HG03565 (cell line): ENCODE results near the gene GRIN1.

Source experiments
- ATAC-seq: cut with Tn5 transposase; IDR thresholded peaks from one replicate; pipeline ENCODE4 v1.9.1; 2021; ENCODE audit warnings: mild to moderate bottlenecking, moderate library complexity; ENCODE audit not compliant: unreplicated experiment

Gene GRIN1

DNA sequence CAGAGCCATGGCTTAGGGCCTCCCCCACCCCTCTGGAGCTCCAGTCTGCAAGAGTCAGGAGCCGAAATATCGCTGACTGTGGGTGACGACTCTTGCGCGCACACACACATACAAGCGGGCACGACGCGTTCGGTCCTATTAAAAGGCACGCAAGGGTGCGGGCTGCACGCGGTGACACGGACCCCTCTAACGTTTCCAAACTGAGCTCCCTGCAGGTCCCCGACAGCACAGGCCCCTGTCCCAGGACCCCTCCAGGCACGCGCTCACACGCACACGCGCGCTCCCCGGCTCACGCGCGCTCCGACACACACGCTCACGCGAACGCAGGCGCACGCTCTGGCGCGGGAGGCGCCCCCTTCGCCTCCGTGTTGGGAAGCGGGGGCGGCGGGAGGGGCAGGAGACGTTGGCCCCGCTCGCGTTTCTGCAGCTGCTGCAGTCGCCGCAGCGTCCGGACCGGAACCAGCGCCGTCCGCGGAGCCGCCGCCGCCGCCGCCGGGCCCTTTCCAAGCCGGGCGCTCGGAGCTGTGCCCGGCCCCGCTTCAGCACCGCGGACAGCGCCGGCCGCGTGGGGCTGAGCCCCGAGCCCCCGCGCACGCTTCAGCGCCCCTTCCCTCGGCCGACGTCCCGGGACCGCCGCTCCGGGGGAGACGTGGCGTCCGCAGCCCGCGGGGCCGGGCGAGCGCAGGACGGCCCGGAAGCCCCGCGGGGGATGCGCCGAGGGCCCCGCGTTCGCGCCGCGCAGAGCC lies at the start of gene GRIN1:
Gene GRIN1, plus strand, starts transcription at position 433 of the 746 bp plus-strand sequence. CDS start 333 bp downstream, outside the sequence.
- ATAC-seq = no peak

DNA sequence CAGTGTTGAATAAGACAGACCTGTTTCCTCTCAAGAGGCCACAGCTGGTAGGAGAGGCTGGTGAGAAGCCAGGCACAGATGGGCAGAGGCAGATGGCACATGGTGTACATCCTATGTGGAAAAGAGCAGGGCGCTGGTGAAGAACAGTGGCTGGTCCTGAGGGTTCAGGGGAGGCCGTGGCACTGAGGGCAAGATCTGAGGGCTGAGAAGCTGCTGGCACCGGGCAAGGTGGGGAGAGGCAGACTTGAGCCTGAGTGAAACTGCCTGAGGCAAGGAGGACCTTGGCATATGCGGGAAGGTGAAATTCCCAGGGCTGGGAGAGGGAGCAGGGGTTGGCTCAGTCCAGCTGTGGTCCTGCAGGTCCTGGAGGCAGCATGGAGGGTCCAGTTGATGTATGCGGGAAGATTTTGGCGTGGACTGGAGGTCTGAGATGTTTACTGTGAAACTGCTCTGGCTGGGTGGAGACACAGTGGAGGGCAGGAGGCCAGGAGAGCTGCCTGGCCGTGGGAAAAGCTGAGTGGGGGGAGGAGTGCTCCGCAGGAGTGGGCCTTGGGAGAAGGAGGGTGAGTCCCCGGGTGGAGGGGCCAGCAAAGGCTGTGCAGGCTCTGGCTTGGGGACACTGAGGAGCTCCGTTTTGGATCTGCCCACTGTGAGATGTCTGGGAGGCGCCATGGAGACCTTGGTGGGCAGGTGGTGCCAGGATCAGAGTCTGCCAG lies 49.6 kb upstream of the GRIN1 start:
- ATAC-seq = no peak

DNA sequence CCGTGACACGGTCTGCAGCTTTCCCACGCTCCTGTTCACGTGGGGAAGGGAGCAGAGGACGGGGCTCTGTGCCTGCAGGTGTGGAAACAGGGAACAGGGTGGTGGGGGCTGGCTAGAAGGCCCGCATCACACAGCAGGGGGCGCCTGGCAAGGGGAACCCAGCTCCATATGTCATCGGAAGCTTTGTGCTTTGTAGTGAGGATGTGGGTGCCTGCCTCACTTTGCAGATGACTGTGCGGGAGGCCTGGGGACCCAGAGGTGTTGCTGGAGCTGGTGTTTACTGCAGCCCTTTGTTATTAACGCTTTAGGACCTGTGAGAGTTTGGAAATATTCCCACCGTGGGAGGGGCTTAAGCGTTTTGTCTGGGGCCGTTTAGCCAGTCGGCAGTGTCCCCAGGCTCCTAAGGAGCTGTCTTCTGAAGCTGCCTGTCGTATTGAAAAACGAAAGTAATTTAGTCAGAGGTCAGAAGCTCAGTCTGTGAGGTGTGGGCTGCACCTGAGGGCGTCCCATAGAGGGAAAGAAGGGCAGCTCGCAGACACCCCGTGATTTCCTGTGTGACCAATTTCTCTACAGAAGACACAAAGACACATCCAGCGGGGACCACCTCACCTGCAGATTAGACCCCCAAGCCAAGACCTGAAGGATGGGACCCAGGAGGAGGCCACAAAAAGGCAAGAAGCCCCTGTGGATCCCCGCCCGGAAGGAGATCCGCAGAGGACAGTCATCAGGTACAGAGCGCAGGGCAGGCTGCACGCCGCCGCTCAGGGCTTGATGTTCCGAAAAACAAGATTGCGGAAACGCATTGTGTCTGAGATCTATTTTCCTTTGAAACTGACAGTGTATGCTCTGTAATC lies 43.1 kb upstream of the GRIN1 start:
- ATAC-seq = peak; percentile 67

DNA sequence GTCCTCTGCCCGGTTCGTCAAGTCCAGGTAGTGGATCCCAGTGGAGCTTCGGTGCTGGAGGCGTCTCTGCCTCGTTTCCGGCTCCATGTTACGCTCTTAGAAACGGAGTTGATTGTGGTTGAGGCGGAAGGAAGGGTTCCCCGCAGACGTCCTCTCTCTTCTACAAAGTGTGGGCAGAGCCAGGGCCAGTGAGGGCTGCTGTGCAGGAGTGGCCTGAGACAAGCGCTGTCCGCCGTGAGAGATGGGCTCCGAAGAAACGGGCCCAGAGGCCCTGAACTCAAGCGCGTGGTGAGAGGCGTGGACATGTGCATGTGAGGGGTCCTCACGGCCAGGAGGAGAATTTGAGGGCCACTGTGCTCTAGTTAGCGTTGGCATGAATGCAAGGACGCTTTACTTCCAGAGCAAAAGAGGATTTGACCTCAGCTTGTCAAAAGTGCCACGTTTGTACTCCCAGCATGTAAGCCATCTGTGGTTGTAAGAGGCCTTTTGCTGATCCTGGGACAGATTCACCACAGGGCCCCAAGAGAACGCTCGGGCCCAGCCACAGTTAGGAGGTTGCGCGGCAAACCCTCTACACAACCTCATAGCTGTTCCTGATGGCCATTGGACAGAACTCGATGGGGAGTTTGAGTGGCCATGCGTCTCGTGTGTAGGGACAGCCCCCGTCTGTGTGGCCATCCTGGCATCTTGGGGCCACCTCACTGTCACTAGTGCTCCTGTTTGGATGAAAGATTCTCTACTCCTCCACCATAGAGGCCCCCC lies 42.0 kb upstream of the GRIN1 start:
- no peak for ATAC-seq

DNA sequence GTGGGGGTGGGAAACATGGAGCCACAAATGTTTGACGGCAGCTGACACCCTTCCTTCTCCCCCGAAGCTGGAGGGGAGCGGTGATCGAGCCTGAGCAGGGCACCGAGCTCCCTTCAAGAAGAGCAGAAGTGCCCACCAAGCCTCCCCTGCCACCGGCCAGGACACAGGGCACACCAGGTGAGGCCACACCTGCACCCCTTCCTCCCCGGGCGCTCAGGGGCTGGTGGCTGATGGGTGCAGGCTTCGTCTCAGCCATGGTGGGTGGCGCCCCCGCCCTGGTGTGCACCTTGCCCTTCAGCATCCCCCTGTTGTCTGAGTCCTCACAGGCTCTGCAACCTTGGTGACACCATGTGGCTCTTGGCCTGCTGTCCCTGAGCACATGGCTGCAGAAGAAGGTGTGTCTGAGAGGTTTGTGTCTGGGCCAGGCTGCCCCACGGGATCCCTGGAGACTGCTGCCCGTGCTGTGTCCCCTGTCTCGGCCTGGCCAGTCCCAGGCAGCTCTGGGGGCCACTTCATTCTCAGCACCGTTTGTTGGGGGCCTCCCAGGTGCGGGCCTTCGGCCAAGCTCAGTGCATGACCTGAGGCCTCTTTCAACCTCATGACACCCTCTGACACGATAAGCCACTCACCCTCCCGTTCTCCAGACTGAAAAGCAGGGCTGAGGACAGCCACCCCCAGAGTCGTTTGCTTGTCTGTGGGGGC lies 41.0 kb upstream of the GRIN1 start:
- no peak for ATAC-seq

DNA sequence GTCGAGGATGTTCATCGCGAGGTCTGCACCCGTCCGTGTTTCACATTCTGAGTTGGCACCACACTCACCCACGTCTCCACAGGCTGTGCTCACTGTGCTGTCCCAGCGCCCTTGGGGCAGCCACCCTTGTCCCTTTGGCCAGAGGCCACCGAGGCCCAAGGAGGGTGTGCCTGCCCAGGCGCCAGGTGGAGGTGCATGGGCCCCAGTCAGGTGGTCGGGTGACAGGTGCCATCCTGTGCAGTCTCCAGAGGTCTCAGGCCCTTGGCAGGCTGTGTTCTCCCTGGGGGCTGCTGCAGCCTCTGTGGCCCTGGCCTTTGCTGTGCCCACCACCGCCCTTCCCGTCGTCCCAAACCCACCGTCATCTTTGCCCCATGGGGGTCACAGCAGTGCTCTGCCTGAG lies 39.7 kb upstream of the GRIN1 start:
- ATAC-seq = no peak

DNA sequence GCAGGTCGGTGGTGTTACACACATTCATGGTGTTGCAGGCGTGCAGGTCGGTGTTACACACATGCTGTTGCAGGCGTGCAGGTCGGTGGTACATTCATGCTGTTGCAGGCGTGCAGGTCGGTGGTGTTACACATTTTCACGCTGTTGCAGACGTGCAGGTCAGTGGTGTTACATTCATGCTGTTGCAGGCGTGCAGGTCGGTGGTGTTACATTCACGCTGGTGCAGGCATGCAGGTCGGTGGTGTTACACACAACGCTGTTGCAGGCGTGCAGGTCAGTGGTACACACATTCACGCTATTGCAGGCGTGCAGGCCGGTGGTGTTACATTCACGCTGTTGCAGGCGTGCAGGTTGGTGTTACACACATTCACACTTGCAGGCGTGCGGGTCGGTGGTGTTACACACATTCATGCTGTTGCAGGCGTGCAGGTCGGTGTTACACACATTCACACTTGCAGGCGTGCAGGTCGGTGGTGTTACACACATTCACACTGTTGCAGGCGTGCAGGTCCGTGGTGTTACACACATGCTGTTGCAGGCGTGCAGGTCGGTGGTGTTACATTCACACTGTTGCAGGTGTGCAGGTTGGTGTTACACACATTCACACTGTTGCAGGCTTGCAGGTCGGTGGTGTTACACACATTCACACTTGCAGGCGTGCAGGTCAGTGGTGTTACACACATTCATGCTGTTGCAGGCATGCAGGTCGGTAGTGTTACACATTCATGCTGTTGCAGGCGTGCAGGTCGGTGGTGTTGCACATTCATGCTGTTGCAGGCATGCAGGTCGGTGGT lies 35.6 kb upstream of the GRIN1 start:
- no peak for ATAC-seq

DNA sequence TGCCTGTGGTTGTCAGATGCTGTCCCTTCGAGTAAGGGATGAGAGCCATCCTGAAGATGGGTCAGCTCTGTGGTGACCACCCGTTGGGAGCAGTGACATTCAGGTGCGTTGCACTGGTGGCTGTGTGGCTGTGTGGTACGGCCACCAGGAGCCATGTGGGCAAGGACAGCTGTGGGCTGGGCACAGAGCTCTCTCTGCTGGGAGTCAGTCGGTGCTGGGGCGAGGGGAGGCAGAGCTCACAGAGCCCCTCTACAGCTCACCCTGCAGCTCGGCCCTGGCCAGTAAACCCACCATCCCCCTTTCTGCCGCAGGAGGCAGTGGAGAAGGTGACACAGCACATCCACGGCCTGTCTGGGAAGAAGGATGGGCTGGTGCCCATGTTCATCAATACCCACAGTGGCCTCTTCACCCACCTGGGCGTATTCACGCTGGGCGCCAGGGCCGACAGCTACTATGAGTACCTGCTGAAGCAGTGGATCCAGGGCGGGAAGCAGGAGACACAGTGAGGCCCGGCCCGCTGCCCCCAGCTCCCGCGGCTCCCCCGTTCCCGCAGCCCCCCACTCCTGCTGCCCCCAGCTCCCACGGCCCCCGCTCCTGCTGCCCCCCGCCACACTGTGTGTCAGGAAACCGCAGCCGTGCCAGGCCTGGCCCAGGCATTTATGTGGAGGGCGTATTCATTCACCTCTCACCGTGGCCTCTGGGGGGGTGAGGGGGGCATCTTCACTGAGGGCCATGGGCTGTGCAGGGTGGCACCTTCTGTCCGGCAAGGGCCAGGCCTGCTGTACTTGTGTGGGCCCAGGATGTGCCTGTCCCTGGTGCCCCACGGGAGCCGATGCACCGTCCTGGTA lies 32.9 kb upstream of the GRIN1 start:
- ATAC-seq = no peak

GRCh38 chr9:137106662-137107250 lies 32.2 kb upstream of the GRIN1 start:
- ATAC-seq = no peak

GRCh38 chr9:137107312-137107921 lies 31.5 kb upstream of the GRIN1 start:
- ATAC-seq = no peak

DNA sequence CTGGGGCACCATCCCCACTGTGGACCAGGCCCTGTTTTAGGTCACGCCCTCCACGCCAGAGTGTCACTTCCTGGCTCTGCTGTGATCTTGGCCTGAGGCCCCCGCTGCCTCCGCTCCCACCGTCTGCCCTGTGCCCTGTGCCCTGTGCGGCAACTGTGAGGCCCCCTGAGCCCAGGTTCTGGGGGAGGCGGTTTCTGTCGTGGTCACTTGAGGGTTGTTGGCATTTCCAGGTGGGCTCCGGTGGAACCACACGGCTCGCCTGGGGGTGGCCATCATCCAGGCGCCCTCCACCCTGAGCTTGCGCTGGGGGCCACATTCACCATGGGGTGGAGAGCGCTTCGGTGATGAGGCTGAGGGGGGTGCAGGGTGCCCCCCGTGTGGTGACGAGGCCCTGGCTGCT lies 31.0 kb upstream of the GRIN1 start:
- ATAC-seq = no peak

DNA sequence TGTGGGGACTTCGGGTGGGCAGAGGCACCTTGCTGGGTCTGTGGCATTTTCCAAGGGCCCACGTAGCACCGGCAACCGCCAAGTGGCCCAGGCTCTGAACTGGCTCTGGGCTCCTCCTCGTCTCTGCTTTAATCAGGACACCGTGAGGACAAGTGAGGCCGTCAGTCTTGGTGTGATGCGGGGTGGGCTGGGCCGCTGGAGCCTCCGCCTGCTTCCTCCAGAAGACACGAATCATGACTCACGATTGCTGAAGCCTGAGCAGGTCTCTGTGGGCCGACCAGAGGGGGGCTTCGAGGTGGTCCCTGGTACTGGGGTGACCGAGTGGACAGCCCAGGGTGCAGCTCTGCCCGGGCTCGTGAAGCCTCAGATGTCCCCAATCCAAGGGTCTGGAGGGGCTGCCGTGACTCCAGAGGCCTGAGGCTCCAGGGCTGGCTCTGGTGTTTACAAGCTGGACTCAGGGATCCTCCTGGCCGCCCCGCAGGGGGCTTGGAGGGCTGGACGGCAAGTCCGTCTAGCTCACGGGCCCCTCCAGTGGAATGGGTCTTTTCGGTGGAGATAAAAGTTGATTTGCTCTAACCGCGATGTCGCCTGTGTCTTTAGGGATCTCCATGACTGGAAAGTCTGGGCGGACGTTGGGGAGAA lies 30.2 kb upstream of the GRIN1 start:
- ATAC-seq = no peak

DNA sequence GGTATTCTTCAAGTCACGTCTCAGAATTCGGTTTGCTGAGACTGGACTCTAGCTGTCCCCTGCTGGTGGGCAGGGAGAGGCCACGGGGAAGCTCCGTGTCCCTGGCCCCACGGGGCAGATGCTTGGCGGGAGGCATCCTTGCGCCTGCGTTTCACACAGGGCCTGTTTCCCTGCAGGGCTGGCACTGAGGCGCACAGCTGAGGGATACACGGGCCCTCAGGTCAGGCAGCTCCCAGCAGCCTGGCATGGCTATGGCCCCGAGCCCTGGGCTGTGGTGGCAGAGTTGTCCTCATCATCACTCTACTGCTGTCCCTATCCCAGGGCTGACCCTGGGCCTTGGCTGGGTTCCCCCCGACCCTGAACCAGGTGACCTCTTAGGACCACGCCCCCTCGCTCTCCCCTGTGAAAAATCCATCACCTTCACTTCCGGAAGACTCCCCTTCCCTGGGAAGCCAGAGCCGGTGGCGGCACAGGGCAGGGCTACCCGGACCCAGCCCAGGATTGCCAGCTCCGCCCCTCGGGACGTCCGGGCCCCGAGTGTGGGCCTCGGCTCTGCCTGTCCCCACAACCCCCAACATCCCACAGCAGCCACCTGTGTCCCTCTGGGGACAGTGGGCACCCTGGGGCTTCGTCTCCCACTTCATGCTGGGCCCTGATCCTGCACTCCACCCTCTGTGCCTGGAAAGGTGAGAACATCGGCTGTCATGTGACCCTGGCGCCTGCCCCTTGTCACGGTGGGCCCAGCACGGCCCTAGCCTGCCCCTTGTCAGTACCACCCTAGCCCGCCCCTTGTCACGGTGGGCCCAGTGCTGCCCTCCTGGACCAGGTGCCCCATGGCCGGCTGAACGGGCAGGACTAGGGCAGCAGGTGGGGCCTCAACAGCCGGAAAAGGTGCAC lies 29.5 kb upstream of the GRIN1 start:
- ATAC-seq = no peak

- no peak for ATAC-seq
Measured at GRCh38 chr9:137110147-137110910, 28.6 kb upstream of the GRIN1 start.
